Renal cortical epithelial cell (primary cell): ENCODE measurements around the gene CDH4. TPM values are rescaled to one million over a fixed set of nuclear protein-coding genes. Genes with fewer than 3 reads are reported as not detected.
A peak's percentile ranks its signal among the peaks of the same experiment; 100 is the strongest.

ENCODE experiments used
- DNase-seq: peaks from one replicate; pipeline ENCODE4 v3.0.0-alpha.2; 2011; ENCODE audit warnings: low read depth
- total RNA-seq: library from RNA; depleted of rRNA; stranded (reverse); fragments of >200 nt; gene quantifications from 2 replicates; pipeline ENCODE4 v1.2.3, GENCODE V29; 2014

Gene CDH4
- total RNA-seq, 1 donor from 2014 or later: 6.4 TPM

- DNase-seq: no peak
Observed at GRCh38 chr20:61325718-61326117, 73.7 kb downstream of the CDH4 start.

DNA sequence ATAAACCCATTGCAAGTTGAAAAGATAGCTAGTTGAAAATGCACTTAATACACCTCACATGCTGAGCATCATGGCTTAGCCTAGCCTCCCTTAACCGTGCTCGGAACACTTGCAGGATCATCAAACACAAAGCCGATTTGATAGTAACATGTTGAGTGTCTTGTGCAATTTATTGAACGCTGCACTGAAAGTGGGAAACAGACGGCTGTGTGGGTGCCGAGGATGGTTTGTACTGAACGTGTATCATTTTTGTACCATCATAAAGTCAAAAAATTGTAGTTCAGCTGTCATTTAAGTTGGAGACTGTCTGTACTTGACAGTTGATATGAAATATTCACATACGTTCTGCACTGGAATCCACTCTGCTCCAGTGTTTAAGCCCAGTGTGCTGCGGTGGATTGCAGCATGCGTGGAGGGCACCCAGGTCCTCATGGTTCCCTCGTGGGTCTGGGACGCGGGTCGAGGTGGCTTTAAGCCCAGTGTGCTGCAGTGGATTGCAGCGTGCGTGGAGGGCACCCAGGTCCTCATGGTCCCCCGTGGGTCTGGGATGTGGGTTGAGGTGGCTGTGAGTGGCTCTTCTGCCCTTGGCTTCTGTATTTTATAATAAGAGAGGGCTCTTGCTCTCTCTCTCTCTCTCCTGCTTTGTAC, 77.0 kb downstream of the CDH4 start:
- no peak for DNase-seq

DNA sequence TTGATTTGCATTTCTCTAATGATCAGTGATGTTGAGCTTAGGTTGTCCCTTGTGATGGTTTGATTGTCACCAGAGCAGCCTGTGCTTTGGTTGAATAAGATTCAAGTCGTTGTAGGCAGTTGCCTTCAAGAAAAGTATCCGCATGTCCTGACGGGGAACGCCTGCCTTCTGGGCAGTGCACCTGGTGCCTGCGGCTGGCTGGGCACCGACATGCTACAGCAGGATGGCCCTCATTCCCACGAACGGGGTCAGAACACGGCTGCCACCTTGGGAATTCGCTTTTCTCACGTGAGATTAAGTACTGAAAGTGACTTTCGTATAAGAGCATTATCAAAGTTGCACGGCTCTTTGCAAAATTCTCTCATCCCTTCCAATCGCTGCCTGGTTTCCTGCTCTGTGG, 78.4 kb downstream of the CDH4 start:
- DNase-seq: no peak

DNA sequence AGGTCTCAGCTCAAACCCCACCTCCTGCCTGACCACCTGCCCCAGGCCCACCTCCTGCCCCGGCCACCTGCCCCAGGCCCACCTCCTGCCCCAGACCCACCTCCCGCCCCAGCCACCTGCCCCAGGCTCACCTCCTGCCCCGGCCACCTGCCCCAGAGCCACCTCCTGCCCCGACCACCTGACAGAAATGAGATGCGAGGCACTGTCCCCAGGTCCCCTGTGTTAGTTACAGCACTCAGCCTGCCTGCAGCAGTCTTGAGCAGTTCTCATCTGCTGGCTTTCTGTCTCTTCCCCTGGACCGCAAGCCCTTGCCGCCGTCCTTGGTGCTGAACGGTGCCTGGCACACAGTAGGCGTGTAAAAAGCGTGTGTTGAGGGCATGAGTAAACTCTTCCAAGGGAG, 79.5 kb downstream of the CDH4 start:
- DNase-seq: no peak

DNA sequence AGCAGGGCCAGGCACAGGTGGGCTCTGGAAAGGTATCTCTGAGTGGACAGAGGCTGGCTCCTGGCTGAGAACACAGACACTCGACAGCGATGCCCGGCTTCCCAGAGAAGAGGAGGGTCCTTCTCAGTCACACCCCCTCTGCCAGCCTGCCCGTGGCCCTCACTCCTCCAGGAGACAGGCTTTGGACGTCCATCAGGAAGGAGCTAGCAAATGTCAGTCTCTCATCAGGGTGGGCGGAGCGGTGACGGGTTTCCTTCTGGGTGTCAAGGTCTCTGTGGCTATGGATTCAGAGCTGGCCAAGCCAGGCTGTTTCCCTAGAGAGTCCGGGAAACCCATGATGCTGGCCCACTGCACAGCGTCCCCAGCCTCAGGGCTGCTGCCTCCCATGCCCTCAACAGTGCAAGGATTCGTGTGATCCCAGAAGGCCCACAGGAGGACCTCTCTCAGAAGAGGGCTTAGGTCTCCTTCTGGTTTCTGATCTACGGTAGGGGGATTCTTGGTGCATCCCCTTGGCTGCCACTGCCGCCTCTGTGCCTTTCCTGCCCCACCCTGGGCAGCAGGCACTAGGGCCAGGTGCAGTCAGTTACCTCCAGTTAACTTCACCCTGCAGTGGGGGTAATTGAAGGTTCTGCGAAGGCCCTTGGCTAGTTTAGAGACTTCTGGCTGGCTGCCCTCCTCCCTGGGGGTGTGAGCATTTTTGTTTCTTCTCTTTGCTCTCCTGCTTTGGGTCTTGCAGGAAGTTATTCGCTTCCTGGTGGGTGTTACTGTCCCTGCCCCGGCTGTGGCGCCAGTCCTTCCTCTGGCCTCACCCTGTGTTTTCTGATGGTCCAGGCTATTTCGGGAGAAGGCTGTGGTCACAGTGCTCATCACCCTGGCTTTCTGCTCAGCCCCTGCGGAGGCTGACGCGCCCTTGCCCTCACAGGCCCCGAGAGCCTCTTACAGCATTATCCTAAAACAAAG, 80.2 kb downstream of the CDH4 start:
- no peak for DNase-seq

DNA sequence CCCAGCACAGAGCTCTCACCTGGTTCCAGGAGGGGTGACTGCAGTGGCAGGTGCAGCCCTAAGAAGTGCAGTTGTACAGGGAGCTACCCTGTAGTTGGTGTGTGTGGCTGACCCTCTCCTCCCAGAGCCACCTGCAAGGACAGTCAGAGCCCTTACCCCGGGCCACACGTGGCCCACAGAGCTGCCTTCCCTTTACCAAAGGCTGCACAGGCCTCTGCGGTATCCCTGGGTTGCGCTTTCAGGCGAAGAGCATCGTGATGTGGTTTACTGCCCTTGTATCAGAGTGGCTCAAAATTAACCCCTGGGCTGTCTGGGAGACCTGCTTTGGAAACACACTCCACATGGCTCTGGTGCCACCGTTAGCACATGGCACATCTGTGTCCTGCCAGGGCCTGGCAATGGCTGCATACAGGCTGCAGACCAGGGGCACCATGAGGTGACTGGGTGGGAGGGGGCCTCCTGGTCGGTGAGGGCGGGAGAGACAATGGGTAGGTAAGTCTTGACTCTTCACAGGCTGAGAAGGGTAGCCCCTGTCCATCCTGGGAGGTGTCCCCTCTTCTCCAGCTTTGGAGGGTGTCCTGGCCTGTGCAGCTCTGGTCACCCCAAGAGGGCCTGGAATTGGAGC, 81.5 kb downstream of the CDH4 start:
- DNase-seq: no peak

- no peak for DNase-seq
Observed at GRCh38 chr20:61340157-61340556, 88.1 kb downstream of the CDH4 start.

GRCh38 chr20:61341605-61342004, 89.5 kb downstream of the CDH4 start:
- DNase-seq: no peak

- no peak for DNase-seq
Observed at GRCh38 chr20:61343934-61344333, 91.9 kb downstream of the CDH4 start.

DNA sequence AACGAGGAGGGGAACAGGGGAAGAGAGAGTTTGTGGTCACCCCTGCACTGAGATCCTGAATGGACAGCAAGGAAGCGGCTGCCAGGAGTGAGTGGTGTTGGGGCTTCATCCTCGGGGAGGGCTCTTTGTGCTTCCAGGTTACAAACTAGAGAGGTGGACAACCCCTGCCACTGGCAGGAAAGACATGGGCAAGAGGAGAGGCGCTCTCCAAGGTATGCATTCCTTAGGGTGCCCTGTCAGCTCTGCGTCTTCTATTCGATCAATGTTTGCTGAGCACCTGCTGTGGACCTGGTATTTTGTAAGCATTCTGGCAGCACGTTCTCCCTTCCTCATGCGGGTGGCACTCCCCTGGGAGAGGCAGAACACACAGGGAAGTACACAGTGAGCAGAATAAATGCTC, 93.6 kb downstream of the CDH4 start:
- no peak for DNase-seq

GRCh38 chr20:61346996-61347395, 94.9 kb downstream of the CDH4 start:
- DNase-seq: no peak

GRCh38 chr20:61347443-61347842, 95.4 kb downstream of the CDH4 start:
- DNase-seq: no peak

GRCh38 chr20:61349447-61350165, 97.5 kb downstream of the CDH4 start:
- DNase-seq: no peak

GRCh38 chr20:61350500-61351250, 98.6 kb downstream of the CDH4 start:
- no peak for DNase-seq

DNA sequence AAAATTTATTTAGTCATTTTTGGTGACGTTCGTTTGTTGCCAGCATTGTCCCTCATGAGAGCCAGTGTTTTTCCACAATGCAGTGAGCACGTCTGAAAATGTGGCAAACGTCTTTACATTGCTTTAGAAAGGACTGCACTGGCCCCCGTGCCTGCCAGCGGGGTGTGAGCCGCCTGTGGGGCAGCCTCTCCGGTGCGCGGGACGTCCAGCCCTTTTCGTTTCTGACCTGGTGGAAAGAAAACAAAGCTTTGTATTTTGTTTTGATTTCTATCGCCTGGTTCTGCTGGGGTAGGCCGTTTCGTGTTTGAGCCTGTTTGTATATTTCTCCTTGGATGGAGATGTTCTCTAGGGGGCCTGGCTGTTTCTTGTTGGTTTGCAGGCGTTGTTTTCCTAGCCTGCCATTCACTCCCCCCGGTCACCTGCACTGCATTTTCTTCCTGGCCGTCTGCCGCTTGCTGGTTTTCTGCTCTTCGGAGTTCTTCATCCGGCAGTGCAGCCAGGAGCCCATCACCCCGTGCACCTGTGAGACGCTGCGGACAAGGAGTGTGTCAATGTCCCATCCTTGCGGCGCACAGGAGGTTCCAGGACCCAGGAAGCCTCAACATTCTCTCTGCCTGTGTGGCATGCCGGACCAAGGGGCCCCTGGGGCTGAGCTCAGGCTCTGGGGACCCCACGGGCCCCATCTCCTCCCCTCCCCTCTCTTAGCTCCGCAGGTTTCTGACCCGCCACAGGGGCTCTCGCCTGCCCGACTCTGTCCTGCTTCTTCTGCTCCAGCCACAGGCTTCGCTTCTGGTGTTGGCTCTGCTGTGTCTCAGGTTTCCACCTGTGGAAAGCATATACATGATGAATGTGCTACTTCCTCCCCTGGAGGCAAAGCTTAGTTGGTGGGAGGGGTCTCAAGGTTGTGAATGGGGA, 100.5 kb downstream of the CDH4 start:
- DNase-seq: no peak

- DNase-seq: peak; percentile 71
Observed at GRCh38 chr20:61353261-61354000, 101.4 kb downstream of the CDH4 start.

GRCh38 chr20:61354001-61354390, 101.9 kb downstream of the CDH4 start:
- no peak for DNase-seq

DNA sequence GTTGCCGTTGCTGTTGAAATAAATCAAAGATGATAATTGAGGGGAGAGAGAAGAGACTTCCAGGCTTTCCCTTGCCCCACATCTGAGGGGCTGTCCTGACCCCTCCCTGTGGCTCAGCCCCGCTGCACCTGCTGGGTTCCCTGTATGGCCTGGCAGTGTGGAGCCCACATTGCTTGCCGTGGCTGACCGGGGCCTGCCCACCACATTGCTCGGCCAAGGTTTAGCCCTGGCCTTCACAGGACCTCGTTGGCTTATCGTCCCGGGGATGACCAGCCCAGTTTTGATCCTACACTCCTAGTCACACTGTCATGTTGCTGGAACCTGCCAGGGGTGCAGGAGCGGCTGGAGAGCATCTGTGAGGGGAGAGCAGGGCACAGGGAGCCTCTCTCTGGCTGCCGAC, 102.4 kb downstream of the CDH4 start:
- no peak for DNase-seq

DNA sequence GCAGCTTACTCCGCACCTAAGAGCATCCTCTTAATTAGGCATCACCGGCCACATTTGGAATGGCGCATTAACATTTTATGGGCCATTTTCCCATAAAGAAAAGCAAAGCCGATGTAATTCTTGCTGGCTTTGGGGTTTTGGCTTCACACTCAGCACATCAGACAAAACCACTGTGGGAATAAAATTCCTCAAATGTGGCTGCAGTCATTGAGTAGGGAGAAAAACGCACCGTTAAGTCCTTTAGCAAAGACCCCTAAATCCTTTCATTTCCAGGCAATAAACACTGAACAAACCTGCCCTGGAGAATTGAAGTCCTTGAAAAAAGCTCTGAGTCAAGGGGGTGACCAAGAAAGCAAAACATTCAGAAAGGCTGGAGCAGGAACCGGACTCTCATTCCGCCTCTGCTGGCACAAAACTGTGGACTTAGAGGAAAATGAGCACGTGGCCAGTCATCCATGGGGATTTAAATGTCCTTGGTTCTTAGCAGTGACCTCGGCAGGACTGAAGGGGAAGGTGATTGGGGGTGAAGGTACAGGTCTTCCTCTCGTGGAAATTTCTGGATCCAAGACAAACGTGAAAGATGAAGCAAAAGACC, 102.9 kb downstream of the CDH4 start:
- peak; percentile 13 for DNase-seq
